ENCODE results near the gene UBQLNL. TPM values are rescaled to one million over a fixed set of nuclear protein-coding genes. Genes with fewer than 3 reads are reported as not detected.
A peak's percentile ranks its signal among the peaks of the same experiment; 100 is the strongest.

The UBQLNL gene
- polyA plus RNA-seq, 1 donor, result 0.22 TPM

DNA sequence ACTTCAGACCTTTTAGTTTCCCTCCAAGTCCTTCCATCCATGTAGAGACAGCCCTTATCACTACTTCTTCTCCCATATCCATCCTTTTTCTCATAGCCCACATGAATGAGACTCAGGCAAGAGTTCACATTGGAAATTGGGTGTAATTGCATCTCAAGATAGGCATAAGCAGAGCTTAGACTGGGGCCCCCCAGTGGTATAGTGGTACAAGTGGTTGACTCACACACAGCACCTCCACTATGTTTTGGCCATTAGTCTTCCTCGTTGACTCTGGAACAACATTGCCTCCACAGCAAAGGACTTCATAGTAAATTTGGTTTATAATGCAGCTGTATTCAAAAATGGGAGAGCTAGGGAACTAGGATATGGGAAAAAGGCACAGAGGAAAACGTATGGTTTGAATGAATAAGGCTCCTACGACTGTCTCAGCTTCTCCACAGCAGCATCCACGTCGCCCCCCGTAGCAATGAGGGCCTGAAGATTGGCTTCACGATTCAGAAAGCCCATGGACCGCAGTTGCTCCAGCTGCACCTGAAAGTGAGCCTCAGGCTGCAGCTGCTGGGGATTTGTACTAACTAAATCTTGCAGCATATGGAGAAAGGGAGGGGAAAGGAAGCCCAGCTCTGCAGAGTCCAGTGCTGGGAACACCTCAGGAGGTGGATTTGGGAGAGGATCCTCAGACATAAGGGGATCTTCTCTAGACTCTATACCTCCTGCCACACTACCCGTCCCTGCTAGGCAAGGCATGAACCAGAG is 9.1 kb downstream of the UBQLNL start:
- DNase-seq, result no peak

DNA sequence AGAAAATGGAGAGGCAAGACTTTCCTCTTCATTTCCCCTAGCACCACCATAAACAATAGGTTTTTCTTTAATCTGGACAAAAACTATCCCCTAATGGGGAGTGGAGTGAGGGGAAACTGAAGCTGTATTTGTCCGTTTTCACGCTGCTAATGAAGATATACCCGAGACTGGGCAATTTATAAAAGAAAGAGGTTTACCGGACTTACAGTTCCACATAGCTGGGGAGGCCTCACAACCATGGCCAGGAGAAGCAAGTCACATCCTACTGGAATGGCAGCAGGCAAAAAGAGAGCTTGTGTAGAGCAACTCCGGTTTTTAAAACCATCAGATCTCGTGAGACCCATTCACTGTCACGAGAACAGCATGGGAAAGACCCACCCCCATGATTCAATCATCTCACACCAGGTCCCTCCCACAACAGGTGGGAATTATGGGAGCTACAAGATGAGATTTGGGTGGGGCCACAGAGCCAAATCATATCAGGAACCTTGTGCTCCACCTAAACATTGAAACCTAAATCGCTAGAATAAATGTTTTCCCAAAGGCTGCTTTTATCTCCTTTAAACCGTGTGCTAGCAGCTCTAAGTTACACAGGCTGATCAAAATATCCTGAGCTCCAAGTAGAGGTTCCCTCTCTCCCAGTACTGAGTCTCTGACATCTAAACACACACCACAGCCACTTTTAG is 11.0 kb downstream of the UBQLNL start:
- DNase-seq, result no peak

- DNase-seq, result no peak
Observed at GRCh38 chr11:5504403-5504921, 12.0 kb downstream of the UBQLNL start.

DNA sequence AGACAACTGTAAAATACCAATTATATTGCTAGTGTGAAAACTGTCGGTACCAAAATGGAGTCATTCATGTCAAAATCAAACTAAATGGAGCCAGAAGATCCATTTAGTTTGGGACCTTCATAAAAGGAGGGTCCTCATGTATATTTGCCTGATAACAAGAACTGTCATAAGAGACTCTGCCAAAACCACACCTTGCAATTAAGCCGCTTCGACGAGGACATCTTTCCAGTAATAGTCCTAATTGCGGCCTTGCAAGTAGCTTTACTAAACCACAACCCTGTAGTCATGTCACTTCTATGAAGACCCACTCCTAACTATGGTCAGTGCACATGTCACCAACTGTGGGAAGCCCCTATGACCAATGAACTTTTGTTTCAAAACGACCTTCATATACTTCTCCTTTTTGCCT is 16.1 kb downstream of the UBQLNL start:
- no peak for DNase-seq

DNA sequence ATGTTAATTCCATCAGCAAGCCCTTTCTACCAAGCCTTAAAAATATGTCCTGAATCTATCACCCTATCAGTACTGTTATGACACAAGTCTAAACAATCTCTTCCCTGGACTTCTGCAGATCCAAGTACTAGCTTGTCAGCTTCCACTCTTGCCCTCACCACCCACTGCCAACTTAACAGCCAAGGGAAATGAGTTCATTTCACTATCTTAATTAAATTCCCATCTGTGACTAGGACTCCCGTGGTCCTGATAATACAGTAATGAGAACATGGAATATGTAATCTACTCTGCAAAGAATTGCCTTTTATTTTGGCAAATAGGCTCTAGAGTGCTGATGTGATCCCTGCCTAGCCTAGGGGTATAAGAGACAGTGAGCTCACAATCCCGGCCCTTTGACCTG is 16.8 kb downstream of the UBQLNL start:
- no peak for DNase-seq

DNA sequence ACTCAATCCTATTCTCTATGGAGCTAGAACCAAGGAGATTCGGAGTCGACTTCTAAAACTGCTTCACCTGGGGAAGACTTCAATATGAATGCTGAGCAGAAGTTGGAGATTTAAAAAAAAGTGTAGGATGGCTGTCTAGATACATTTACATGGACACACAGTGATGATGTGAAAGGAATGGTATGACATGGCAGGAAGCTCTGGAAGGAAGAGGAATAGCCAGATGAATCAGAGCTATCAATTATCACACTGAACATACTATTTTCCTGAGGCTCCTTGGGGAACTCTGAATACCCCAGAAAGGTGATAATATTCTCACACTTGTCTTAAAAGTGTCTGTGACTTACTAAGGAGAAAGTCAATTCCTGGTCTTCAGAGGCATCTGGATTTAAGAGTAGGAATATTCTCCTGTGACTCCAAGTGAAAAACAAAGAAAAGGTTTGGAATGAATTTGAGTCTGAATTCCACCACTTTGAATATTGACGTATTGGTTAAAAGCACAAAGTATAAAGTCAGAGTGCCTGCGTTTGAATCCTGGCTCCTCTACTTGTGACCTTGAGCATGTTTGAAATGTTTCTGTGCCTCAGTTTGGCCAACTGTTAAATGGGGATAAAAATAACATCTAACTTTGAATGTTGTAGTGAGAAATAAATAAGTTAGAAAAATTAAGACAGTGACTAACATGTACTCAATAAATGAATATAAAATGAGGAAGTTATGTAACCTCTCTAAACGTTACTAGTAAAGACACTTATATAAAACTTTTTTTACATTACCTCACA is 26.7 kb downstream of the UBQLNL start:
- no peak for DNase-seq

GRCh38 chr11:5488798-5489399 is 27.6 kb downstream of the UBQLNL start:
- no peak for DNase-seq

GRCh38 chr11:5488385-5488784 is 28.1 kb downstream of the UBQLNL start, which contains the start of gene OR52D1:
OR52D1 (plus strand) TSS chr11:5488685; CDS start chr11:5488707, 22 bp downstream.
- no peak for DNase-seq

- DNase-seq, result no peak
Observed at GRCh38 chr11:5486421-5486820, 30.1 kb downstream of the UBQLNL start.

- DNase-seq, result no peak
Observed at GRCh38 chr11:5486003-5486402, 30.5 kb downstream of the UBQLNL start.

DNA sequence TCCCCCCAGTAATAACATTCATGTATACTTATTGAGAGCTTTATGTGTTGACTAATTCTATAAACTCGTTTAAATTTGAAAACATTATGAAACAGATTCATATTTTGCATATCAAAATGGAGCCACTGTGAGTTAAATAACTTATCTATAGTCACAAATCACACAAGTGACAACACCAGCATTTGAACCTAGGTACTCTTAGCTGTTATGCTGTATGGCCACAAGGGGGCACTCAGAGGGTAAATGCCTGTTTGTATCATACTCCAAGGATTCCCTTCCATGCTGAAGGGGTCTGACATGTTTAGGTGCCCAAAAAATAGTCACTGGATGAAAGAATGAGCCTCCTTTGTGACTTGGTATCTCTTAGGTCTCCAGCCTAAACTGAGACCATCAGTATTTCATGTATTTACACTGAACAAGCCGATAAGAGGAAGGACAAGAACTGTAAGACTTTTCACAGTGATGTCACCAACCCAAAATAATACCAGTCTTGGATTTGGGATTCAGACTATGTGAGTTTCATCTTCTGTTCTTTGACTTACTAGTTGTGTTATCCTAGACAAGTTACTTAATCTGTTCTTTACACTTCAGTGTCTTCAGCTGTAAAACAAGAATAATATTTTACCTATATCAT is 40.2 kb downstream of the UBQLNL start:
- peak; percentile 7 for DNase-seq

DNA sequence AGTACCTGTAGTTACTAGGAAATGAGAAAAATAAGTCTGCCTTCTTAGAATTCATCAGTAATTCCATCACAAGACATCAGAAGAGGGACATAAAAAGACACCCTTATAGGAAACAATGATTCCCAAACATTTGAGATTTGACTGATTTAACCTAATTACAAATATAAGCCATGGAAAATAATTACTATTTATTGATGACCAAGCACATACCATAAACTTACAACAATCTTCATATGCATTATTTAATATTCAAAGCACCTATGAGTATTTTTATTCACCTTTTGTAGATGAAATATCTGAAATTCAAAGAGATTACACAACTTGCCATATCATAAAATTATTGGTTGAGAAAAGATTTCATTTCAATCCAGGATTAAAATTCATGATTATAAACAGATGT is 42.6 kb downstream of the UBQLNL start:
- no peak for DNase-seq

DNA sequence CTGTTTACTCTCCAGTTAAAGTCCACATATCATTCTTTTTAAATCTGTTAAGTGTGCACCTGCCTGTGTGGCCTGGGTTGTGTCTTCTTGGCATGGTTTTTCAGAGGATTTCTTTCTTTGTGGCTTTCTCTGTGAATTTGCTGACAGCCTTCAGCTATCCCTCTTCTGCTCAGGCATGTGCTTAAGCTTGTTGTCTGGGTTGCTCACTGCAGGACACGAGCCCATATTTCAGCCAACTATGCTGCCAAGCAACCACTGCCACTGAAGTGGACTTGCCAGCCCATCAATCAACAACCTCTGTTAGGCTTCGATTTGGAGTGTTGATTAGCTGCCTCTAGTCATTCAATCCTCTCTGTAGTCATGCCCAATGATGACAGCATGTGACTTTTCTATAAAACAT is 49.0 kb downstream of the UBQLNL start:
- DNase-seq, result no peak

Other genes starting within 250 kb of the UBQLNL start
- 4.3 TPM for gene HBE1, start 246.8 kb downstream of the UBQLNL start, polyA plus RNA-seq (ENCODE audit: insufficient read length)
- not detected for gene OR51B4, start 214.8 kb downstream of the UBQLNL start, polyA plus RNA-seq (ENCODE audit: insufficient read length)
- gene OR51B2, start 192.4 kb downstream of the UBQLNL start, polyA plus RNA-seq (ENCODE audit: insufficient read length), result not detected
- not detected for gene OR51B5, start 173.2 kb downstream of the UBQLNL start, polyA plus RNA-seq (ENCODE audit: insufficient read length)
- gene OR51B6, start 165.2 kb downstream of the UBQLNL start, polyA plus RNA-seq (ENCODE audit: insufficient read length), result not detected
- gene OR51M1, start 132.9 kb downstream of the UBQLNL start, polyA plus RNA-seq (ENCODE audit: insufficient read length), result not detected
- gene OR51Q1, start 94.6 kb downstream of the UBQLNL start, polyA plus RNA-seq (ENCODE audit: insufficient read length), result not detected
- not detected for gene OR51I1, start 75.2 kb downstream of the UBQLNL start, polyA plus RNA-seq (ENCODE audit: insufficient read length)
- gene OR51I2, start 67.4 kb downstream of the UBQLNL start, polyA plus RNA-seq (ENCODE audit: insufficient read length), result not detected
- not detected for gene OR52D1, start 28.0 kb downstream of the UBQLNL start, polyA plus RNA-seq (ENCODE audit: insufficient read length)
- not detected for gene UBQLN3, start 6.7 kb downstream of the UBQLNL start, polyA plus RNA-seq (ENCODE audit: insufficient read length)
- gene OR52H1, start 31.8 kb upstream of the UBQLNL start, polyA plus RNA-seq (ENCODE audit: insufficient read length), result not detected
- not detected for gene OR52B6, start 64.2 kb upstream of the UBQLNL start, polyA plus RNA-seq (ENCODE audit: insufficient read length)
- gene TRIM6, start 79.9 kb upstream of the UBQLNL start, polyA plus RNA-seq (ENCODE audit: insufficient read length), result 1.1 TPM
- 4.1 TPM for gene TRIM34, start 108.3 kb upstream of the UBQLNL start, polyA plus RNA-seq (ENCODE audit: insufficient read length)
- 13.9 TPM for gene TRIM5, start 168.4 kb upstream of the UBQLNL start, polyA plus RNA-seq (ENCODE audit: insufficient read length)
- gene TRIM22, start 173.1 kb upstream of the UBQLNL start, polyA plus RNA-seq (ENCODE audit: insufficient read length), result 12.1 TPM
- gene OR56B1, start 219.7 kb upstream of the UBQLNL start, polyA plus RNA-seq (ENCODE audit: insufficient read length), result not detected
- 0.26 TPM for gene OR52N4, start 237.5 kb upstream of the UBQLNL start, polyA plus RNA-seq (ENCODE audit: insufficient read length)

Measured in hindlimb muscle (tissue), 1 donor.